Endothelial cell of umbilical vein (primary cell): ENCODE measurements around the gene AGRP. TPM values are rescaled to one million over a fixed set of nuclear protein-coding genes. Genes with fewer than 3 reads are reported as not detected.

Experiments used
- BruUV-seq: library from RNA; stranded (reverse); fragments of 400-500 nt; replicated peaks from 2 replicates; lab custom pipeline; 2021; lab: Mats Ljungman, UMichigan
- CTCF ChIA-PET: fragments of 300-600, 350-600 bp; sonication (Branson Sonifier 250); formaldehyde crosslinking; loops from one replicate; lab custom pipeline; 2021; ENCODE audit warnings: antibody characterized with exemption, inconsistent platforms; lab: Charles Lee
- POLR2A ChIA-PET: fragments of 300-600, 350-600 bp; sonication (Branson Sonifier 250); formaldehyde crosslinking; loops from one replicate; lab custom pipeline; 2021; ENCODE audit warnings: antibody characterized with exemption, inconsistent platforms; lab: Charles Lee
- DNase-seq: peaks from one replicate; pipeline ENCODE4 v3.0.0-alpha.2; 2011; ENCODE audit warnings: low read depth, low spot score
- FAIRE-seq: peaks from 2 replicates; lab custom pipeline; 2011; peaks lifted over from hg19 to GRCh38; lab: Jason Lieb, UNC
- H2AFZ ChIP-seq: 2 replicates; pipeline ENCODE4 v1.6.0; 2012; ENCODE audit warnings: low read depth, low read length, control low read depth, inconsistent platforms
- H3K27ac ChIP-seq: 2 replicates; pipeline ENCODE4 v1.5.1; 2011; ENCODE audit warnings: low read depth, mild to moderate bottlenecking, control low read depth, low read length, moderate library complexity; ENCODE audit not compliant: insufficient read depth
- H3K27me3 ChIP-seq, 2 experiments: 2 replicates each; pipeline versions ENCODE4 v1.6.0 to v1.6.1; 2011; ENCODE audit warnings: low read length in 2 of 2, mixed read lengths in 1 of 2; ENCODE audit not compliant: control insufficient read depth in 2 of 2, insufficient read depth in 2 of 2
- H3K36me3 ChIP-seq, 2 experiments: 2 replicates in 1 of 2; 3 replicates in 1 of 2; pipeline ENCODE4 v1.5.1; 2011; ENCODE audit warnings: low read length in 2 of 2, mild to moderate bottlenecking in 1 of 2, moderate library complexity in 1 of 2; ENCODE audit not compliant: control insufficient read depth in 2 of 2, insufficient read depth in 2 of 2; ENCODE audit errors: extremely low read depth in 1 of 2
- H3K4me1 ChIP-seq: 3 replicates; pipeline ENCODE4 v1.5.1; 2011; ENCODE audit warnings: mild to moderate bottlenecking, low read length; ENCODE audit not compliant: control insufficient read depth, insufficient read depth; ENCODE audit errors: extremely low read depth
- H3K4me2 ChIP-seq: 2 replicates; pipeline ENCODE4 v1.6.1; 2011; ENCODE audit warnings: low read length, control low read depth, mixed read lengths; ENCODE audit not compliant: insufficient read depth
- H3K4me3 ChIP-seq, 3 experiments: fragments of 200-600 bp in 1 of 3; sonication (generic), shearing (Covaris generic) in 1 of 3; replicated peaks in 1 of 3; 2 replicates each; pipeline ENCODE4 v1.5.1; 2011 to 2016; ENCODE audit warnings: control low read depth in 3 of 3, low read length in 3 of 3, mild to moderate bottlenecking in 2 of 3, inconsistent platforms in 1 of 3, low read depth in 1 of 3, moderate library complexity in 1 of 3; ENCODE audit not compliant: insufficient read depth in 1 of 3
- H3K79me2 ChIP-seq: 2 replicates; pipeline ENCODE4 v1.6.0; 2012; ENCODE audit warnings: low read length, inconsistent platforms; ENCODE audit not compliant: control insufficient read depth, insufficient read depth
- H3K9ac ChIP-seq: replicated peaks from 2 replicates; pipeline ENCODE3; 2011; ENCODE audit warnings: low read length, control low read depth; ENCODE audit not compliant: insufficient read depth; ENCODE audit errors: extremely low read depth
- H3K9me1 ChIP-seq: replicated peaks from 3 replicates; pipeline ENCODE4 v1.6.0; 2011; ENCODE audit warnings: mild to moderate bottlenecking, low read length; ENCODE audit not compliant: control insufficient read depth, insufficient read depth; ENCODE audit errors: extremely low read depth
- H3K9me3 ChIP-seq: replicated peaks from 2 replicates; pipeline ENCODE4 v1.5.1; 2012; ENCODE audit warnings: low read length, inconsistent platforms; ENCODE audit not compliant: control insufficient read depth, insufficient read depth
- H4K20me1 ChIP-seq: replicated peaks from 2 replicates; pipeline ENCODE3; 2011; ENCODE audit warnings: mild to moderate bottlenecking, low read length; ENCODE audit not compliant: control insufficient read depth, insufficient read depth; ENCODE audit errors: extremely low read depth
- CTCF ChIP-seq, 2 donors: IDR thresholded peaks; 1 replicate in 1 of 2; 2 replicates in 1 of 2; pipeline ENCODE4 v1.5.1; 2011; ENCODE audit warnings: low read length in 2 of 2, mild to moderate bottlenecking in 2 of 2, moderate library complexity in 2 of 2, control low read depth in 1 of 2, inconsistent platforms in 1 of 2, low read depth in 1 of 2; ENCODE audit not compliant: insufficient read depth in 1 of 2; ENCODE audit errors: extremely low read depth in 1 of 2
- EZH2 ChIP-seq: IDR thresholded peaks from 2 replicates; pipeline ENCODE4 v1.6.1; 2012; ENCODE audit warnings: borderline replicate concordance, low read depth, mild to moderate bottlenecking, moderate library complexity, low read length, inconsistent platforms; ENCODE audit not compliant: severe bottlenecking
- FOS ChIP-seq: IDR thresholded peaks from 2 replicates; pipeline ENCODE4 v1.6.1; 2011; ENCODE audit warnings: mild to moderate bottlenecking, low read length, moderate library complexity, borderline replicate concordance; ENCODE audit not compliant: insufficient read depth
- GATA2 ChIP-seq: IDR thresholded peaks from 2 replicates; pipeline ENCODE4 v1.7.0; 2011; ENCODE audit warnings: low read depth, mild to moderate bottlenecking, moderate library complexity, mixed read lengths, low read length; ENCODE audit not compliant: insufficient read length, insufficient read depth
- JUN ChIP-seq: IDR thresholded peaks from 2 replicates; pipeline ENCODE4 v1.6.1; 2011; ENCODE audit warnings: borderline replicate concordance, low read depth; ENCODE audit not compliant: insufficient read length, insufficient read depth
- MYC ChIP-seq: IDR thresholded peaks from one replicate; pipeline ENCODE4 v1.6.1; 2011; ENCODE audit warnings: mild to moderate bottlenecking, low read depth, low read length
- POLR2A ChIP-seq: IDR thresholded peaks from 2 replicates; pipeline ENCODE4 v1.6.1; 2012; ENCODE audit warnings: low read depth, mild to moderate bottlenecking, control low read depth, low read length
- POLR2AphosphoS5 ChIP-seq: IDR thresholded peaks from 2 replicates; pipeline ENCODE4 v1.6.1; 2012; ENCODE audit warnings: low read depth, mild to moderate bottlenecking, control low read depth, low read length, moderate library complexity; ENCODE audit not compliant: insufficient read depth
- dilution Hi-C: fragments of 300-500 bp; cut with MboI; formaldehyde crosslinking; loops from one replicate; pipeline ENCODE4 v1.15.0; 2019; ENCODE audit warnings: low sequenced_read_pairs; ENCODE audit not compliant: extremely low pct_ligation_motif_present
- intact Hi-C: fragments of 100-400 bp; cut with micrococcal nuclease; formaldehyde crosslinking; loops from one replicate; pipeline ENCODE4 v1.10.0; 2022
- polyA plus RNA-seq, 4 experiments: library from polyadenylated mRNA; depleted of rRNA in 3 of 4; stranded (reverse) in 3 of 4; unstranded in 1 of 4; fragments of >200 nt; gene quantifications; 2 replicates each; pipeline versions ENCODE4 v1.2.1 to v1.2.3, GENCODE V29; 2011 to 2012; ENCODE audit warnings: missing spikeins in 1 of 4
- total RNA-seq: library from RNA; stranded (reverse); gene quantifications from 2 replicates; pipeline ENCODE4 v1.2.3, GENCODE V29; 2021
- TF ChIP-seq, protein P1 (sequence below): IDR thresholded peaks from 2 replicates; pipeline ENCODE4 v1.6.1; 2011; ENCODE audit not compliant: insufficient read depth, insufficient read length

Gene AGRP
- total and polyA plus RNA-seq, 2 donors (not counting 3 experiments of a cell fraction or from before 2014, with no cell fraction given), result not detected

DNA sequence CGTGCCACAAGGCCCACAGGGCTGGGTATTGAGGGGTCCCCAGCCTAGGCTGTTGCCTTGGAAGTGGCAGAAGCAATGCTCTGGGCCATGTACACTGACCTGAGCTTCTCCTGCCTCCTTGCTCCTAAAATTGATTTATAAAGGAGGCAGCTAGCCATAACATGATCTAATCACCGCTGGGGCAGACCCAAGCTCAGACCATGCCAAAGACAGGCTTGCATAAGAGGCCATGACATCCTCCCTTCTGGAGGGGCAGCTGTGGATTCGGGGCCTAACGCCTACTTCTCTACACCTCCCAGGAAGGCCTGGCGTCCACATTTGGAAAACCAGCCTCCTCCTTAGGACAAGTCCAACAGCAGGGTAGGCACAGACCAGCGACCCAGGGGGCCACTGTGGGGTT lies 40.1 kb downstream of the AGRP start:
- no peak for DNase-seq
- ChIA-PET CTCF (interaction anchor here (0.7 to 6.8 kb wide), 4 partner anchors 11 to 183 kb away, joined by 3 to 53 read pairs (median 14); partner anchors contain the start of gene HSD11B2), POLR2A (no interaction called here)
- H3K4me1 ChIP-seq, result no peaks in the 10 kb centered on the region
- no peak overlapping the region for H3K4me3 ChIP-seq
- H4K20me1 ChIP-seq, result no peaks in the 10 kb centered on the region
- TF ChIP-seq GATA2 (no peak), POLR2AphosphoS5 (no peak), FOS (no peak), POLR2A (no peak), CTCF (IDR thresholded peaks at IDR 0.05; ENCODE audit: extremely low read depth in 1 of 2, insufficient read depth in 1 of 2, low read depth in 1 of 2, low read length in 2 of 2) (no peak), MYC (no peak), JUN (no peak), EZH2 (no peak)
- TF ChIP-seq, protein P1, sequence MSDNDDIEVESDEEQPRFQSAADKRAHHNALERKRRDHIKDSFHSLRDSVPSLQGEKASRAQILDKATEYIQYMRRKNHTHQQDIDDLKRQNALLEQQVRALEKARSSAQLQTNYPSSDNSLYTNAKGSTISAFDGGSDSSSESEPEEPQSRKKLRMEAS, result no peak
- no peak for FAIRE-seq
- no peaks in the 10 kb centered on the region for H3K9me3 ChIP-seq
- BruUV-seq, result no TSS peak
- peaks cover 0 to 27% of the 10 kb centered on the region in 2 experiments for H3K36me3 ChIP-seq
- no peak overlapping the region for H3K9ac ChIP-seq
- no peaks in the 10 kb centered on the region for H3K79me2 ChIP-seq
- H3K27me3 ChIP-seq, result no peaks in the 10 kb centered on the region
- dilution Hi-C loops (no loop called here), intact Hi-C loops (no loop called here)
- no peak overlapping the region for H2AFZ ChIP-seq
- H3K27ac ChIP-seq, result no peak overlapping the region
- no peaks in the 10 kb centered on the region for H3K9me1 ChIP-seq
- no peak overlapping the region for H3K4me2 ChIP-seq
